ENCODE measurements around the gene CD52. TPM values are rescaled to one million over a fixed set of nuclear protein-coding genes. Genes with fewer than 3 reads are reported as not detected.

The CD52 gene
- total and polyA plus RNA-seq, 2 of the 4 experiments (the other 2 are of a cell fraction), result 1.6 TPM; not detected in 1

DNA sequence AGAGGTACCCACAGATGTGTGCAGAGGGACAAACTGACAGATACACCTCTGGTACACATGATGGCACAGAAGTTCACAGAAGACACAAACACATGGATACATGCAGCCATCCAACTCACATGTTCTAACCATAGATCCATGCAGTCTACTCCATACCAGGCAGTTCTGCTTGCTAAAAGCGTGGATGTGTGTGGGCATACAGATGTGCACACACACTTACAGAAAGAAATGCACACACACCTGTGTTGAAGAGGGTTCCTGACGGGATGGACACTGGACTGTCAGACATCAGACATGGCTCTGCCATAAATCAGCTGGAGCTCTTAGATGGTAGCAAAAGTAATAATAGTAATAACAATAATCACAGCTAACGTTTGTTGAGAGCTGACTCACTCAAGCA lies 6.8 kb downstream of the CD52 start:
- dilution Hi-C loops (cut with HindIII; ENCODE audit: low sequenced_read_pairs, unreplicated experiment) (no loop called here), in situ Hi-C loops (cut with MboI; ENCODE audit: low sequenced_read_pairs) (no loop called here), intact Hi-C loops (cut with micrococcal nuclease) (no loop called here)
- Histone ChIP-seq H2AFZ (replicated peaks; ENCODE audit: low read length, poor library complexity) (no peak overlapping the region), H2AK9ac (replicated peaks; ENCODE audit: low read depth, low read length, poor library complexity) (no peak overlapping the region), H3K36me3 (ENCODE audit: control insufficient read depth, insufficient read depth, low read length) (no peaks in the 10 kb centered on the region), H3K9ac (ENCODE audit: low read depth, low read length) (no peak overlapping the region), H3K14ac (replicated peaks; ENCODE audit: low read depth, low read length) (no peak overlapping the region), H2BK120ac (ENCODE audit: low read depth, low read length) (no peak overlapping the region), H3K4me2 (ENCODE audit: low read depth, low read length) (no peak overlapping the region), H4K20me1 (ENCODE audit: insufficient read depth, low read length) (no peaks in the 10 kb centered on the region), H2BK20ac (ENCODE audit: low read depth, low read length) (no peak overlapping the region), H4K5ac (ENCODE audit: low read depth, low read length) (no peak overlapping the region), H3K56ac (ENCODE audit: extremely low read depth, insufficient read depth, low read length) (no peak overlapping the region), H2BK5ac (ENCODE audit: low read depth, low read length, poor library complexity, severe bottlenecking) (no peak overlapping the region), H3K79me1 (ENCODE audit: low read depth in 1 of 2, low read length in 2 of 2) (no peaks in the 10 kb centered on the region), H3K27me3 (ENCODE audit: control insufficient read depth, insufficient read depth, low read length) (peaks cover 15% of the 10 kb centered on the region), H3K4ac (ENCODE audit: low read depth, low read length) (no peak overlapping the region), H2AK5ac (ENCODE audit: low read depth, low read length) (no peak overlapping the region), H3K4me3 (ENCODE audit: insufficient read depth, low read depth, low read length) (no peak overlapping the region), H3K9me3 (ENCODE audit: control insufficient read depth, insufficient read depth, low read length) (no peaks in the 10 kb centered on the region), H3K27ac (ENCODE audit: insufficient read depth, low read length) (no peak overlapping the region), H4K8ac (ENCODE audit: low read depth in 2 of 2, low read length in 2 of 2) (no peak overlapping the region), H3K4me1 (ENCODE audit: control insufficient read depth, insufficient read depth, low read length) (peaks cover 3% of the 10 kb centered on the region), H2BK15ac (ENCODE audit: low read depth, low read length) (no peak overlapping the region), H3K23ac (ENCODE audit: low read depth, low read length) (no peak overlapping the region), H3K18ac (ENCODE audit: low read depth, low read length) (no peak overlapping the region), H3K9me1 (ENCODE audit: insufficient read depth, low read length) (no peaks in the 10 kb centered on the region), H4K91ac (ENCODE audit: insufficient read depth, low read depth, low read length) (no peak overlapping the region)
- BruUV-seq (replicated peaks), result no TSS peak
- TF ChIP-seq CEBPB (IDR thresholded peaks at IDR 0.05; ENCODE audit: low read depth, low read length), result no peak
- TF ChIP-seq BHLHE40 (IDR thresholded peaks at IDR 0.05; ENCODE audit: low read depth, low read length), result no peak
- no peak for TF ChIP-seq SMC3 (IDR thresholded peaks at IDR 0.05; ENCODE audit: low read depth, low read length)
- no peak for TF ChIP-seq POLR2A (IDR thresholded peaks at IDR 0.05; ENCODE audit: low read depth, low read length)
- TF ChIP-seq, protein P1, sequence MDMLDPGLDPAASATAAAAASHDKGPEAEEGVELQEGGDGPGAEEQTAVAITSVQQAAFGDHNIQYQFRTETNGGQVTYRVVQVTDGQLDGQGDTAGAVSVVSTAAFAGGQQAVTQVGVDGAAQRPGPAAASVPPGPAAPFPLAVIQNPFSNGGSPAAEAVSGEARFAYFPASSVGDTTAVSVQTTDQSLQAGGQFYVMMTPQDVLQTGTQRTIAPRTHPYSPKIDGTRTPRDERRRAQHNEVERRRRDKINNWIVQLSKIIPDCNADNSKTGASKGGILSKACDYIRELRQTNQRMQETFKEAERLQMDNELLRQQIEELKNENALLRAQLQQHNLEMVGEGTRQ (IDR thresholded peaks at IDR 0.05; ENCODE audit: low read depth, low read length), result no peak
- TF ChIP-seq, protein P2, sequence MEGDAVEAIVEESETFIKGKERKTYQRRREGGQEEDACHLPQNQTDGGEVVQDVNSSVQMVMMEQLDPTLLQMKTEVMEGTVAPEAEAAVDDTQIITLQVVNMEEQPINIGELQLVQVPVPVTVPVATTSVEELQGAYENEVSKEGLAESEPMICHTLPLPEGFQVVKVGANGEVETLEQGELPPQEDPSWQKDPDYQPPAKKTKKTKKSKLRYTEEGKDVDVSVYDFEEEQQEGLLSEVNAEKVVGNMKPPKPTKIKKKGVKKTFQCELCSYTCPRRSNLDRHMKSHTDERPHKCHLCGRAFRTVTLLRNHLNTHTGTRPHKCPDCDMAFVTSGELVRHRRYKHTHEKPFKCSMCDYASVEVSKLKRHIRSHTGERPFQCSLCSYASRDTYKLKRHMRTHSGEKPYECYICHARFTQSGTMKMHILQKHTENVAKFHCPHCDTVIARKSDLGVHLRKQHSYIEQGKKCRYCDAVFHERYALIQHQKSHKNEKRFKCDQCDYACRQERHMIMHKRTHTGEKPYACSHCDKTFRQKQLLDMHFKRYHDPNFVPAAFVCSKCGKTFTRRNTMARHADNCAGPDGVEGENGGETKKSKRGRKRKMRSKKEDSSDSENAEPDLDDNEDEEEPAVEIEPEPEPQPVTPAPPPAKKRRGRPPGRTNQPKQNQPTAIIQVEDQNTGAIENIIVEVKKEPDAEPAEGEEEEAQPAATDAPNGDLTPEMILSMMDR (conservative IDR thresholded peaks at IDR 0.05; ENCODE audit: low read depth, low read length), result no peak
- TF ChIP-seq NFE2L2 (IDR thresholded peaks at IDR 0.05; ENCODE audit: low read depth, low read length), result no peak
- no peak for TF ChIP-seq MAFK (IDR thresholded peaks at IDR 0.05; ENCODE audit: low read depth, low read length)
- TF ChIP-seq CHD1 (IDR thresholded peaks at IDR 0.05; ENCODE audit: low read depth, low read length), result no peak
- no peak for TF ChIP-seq FOS (IDR thresholded peaks at IDR 0.05; ENCODE audit: low read depth, low read length)
- no peak for TF ChIP-seq RAD21 (IDR thresholded peaks at IDR 0.05; ENCODE audit: low read length)
- TF ChIP-seq RFX5 (IDR thresholded peaks at IDR 0.05; ENCODE audit: low read depth, low read length), result no peak
- no peak for TF ChIP-seq MXI1 (IDR thresholded peaks at IDR 0.05; ENCODE audit: borderline replicate concordance, low read depth, low read length)
- TF ChIP-seq, protein P3, sequence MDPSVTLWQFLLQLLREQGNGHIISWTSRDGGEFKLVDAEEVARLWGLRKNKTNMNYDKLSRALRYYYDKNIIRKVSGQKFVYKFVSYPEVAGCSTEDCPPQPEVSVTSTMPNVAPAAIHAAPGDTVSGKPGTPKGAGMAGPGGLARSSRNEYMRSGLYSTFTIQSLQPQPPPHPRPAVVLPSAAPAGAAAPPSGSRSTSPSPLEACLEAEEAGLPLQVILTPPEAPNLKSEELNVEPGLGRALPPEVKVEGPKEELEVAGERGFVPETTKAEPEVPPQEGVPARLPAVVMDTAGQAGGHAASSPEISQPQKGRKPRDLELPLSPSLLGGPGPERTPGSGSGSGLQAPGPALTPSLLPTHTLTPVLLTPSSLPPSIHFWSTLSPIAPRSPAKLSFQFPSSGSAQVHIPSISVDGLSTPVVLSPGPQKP (IDR thresholded peaks at IDR 0.05; ENCODE audit: borderline replicate concordance, low read depth, low read length), result no peak
- ATAC-seq (ENCODE audit: low read depth) (no peak), DNase-seq (no peak)
- no CpG with 5 or more reads among the region's 3 CpGs for WGBS, 2 experiments (ENCODE audit: extremely low coverage in 2 of 2, insufficient read length in 1 of 2)
- ChIA-PET CTCF (interaction anchor here (1.7 kb wide), 1 partner anchor 155 kb away, joined by 3 read pairs; the partner anchor contains the start of gene ZNF593), POLR2A (ENCODE audit: unreplicated experiment) (no interaction called here)
